Panc1 (cell line): ENCODE measurements around the gene AMN. TPM values are rescaled to one million over a fixed set of nuclear protein-coding genes. Genes with fewer than 3 reads are reported as not detected.

Experiments used
- ATAC-seq: fragments of 200-7000 bp; cut with Tn5 transposase; 2 replicates; pipeline ENCODE4 v1.9.1; 2020; ENCODE audit warnings: mild to moderate bottlenecking, moderate library complexity
- BruUV-seq: library from RNA; stranded (reverse); fragments of 400-500 nt; replicated peaks from 2 replicates; lab custom pipeline; 2021; lab: Mats Ljungman, UMichigan
- CTCF ChIA-PET: fragments of 300-600 bp; sonication (Branson Sonifier 250); formaldehyde crosslinking; loops from one replicate; lab custom pipeline; 2022; ENCODE audit warnings: antibody characterized with exemption; lab: Charles Lee
- POLR2A ChIA-PET: fragments of 300-600 bp; sonication (Branson Sonifier 250); formaldehyde crosslinking; loops from one replicate; lab custom pipeline; 2022; ENCODE audit warnings: antibody characterized with exemption; lab: Charles Lee
- DNase-seq: peaks from one replicate; pipeline ENCODE4 v3.0.0-alpha.2; 2010; ENCODE audit warnings: low read depth, low spot score
- H3K27ac ChIP-seq: 2 replicates; pipeline ENCODE4 v1.5.1; 2011; ENCODE audit warnings: mild to moderate bottlenecking, low read length, inconsistent platforms
- H3K27me3 ChIP-seq: fragments of 200-500 bp; sonication (Bioruptor generic); 2 replicates; pipeline ENCODE4 v1.6.0; 2014; ENCODE audit warnings: low read length, inconsistent platforms; ENCODE audit not compliant: control insufficient read depth, insufficient read depth
- H3K36me3 ChIP-seq: fragments of 200-500 bp; sonication (Bioruptor generic); 2 replicates; pipeline ENCODE4 v1.5.1; 2014; ENCODE audit warnings: inconsistent platforms, mild to moderate bottlenecking, low read length, moderate library complexity; ENCODE audit not compliant: control insufficient read depth, insufficient read depth
- H3K4me1 ChIP-seq: 2 replicates; pipeline ENCODE4 v1.5.1; 2011; ENCODE audit warnings: inconsistent platforms, mild to moderate bottlenecking, low read length, moderate library complexity; ENCODE audit not compliant: control insufficient read depth, insufficient read depth
- H3K4me3 ChIP-seq, 2 experiments: 2 replicates each; pipeline ENCODE4 v1.5.1; 2011 to 2012; ENCODE audit warnings: low read depth in 2 of 2, low read length in 2 of 2, mild to moderate bottlenecking in 2 of 2, inconsistent platforms in 1 of 2, moderate library complexity in 1 of 2
- H3K9me3 ChIP-seq: fragments of 200-500 bp; sonication (Bioruptor generic); 2 replicates; pipeline ENCODE4 v1.5.1; 2014; ENCODE audit warnings: low read depth, mild to moderate bottlenecking, inconsistent platforms, low read length, moderate library complexity; ENCODE audit not compliant: control insufficient read depth, insufficient read depth
- CTCF ChIP-seq: fragments of 450-650 bp; IDR thresholded peaks from 2 replicates; pipeline ENCODE4 v1.5.1; 2017; ENCODE audit warnings: mild to moderate bottlenecking
- POLR2AphosphoS5 ChIP-seq: IDR thresholded peaks from 2 replicates; pipeline ENCODE4 v1.6.1; 2012; ENCODE audit warnings: mild to moderate bottlenecking, low read depth, low read length, moderate library complexity
- REST ChIP-seq, 2 experiments: IDR thresholded peaks; 2 replicates each; pipeline ENCODE4 v1.6.1; 2011 to 2012; ENCODE audit warnings: low read depth in 2 of 2, control low read depth in 1 of 2, low read length in 1 of 2, mild to moderate bottlenecking in 1 of 2, moderate library complexity in 1 of 2; ENCODE audit not compliant: insufficient read depth in 1 of 2
- SIN3A ChIP-seq: IDR thresholded peaks from 2 replicates; pipeline ENCODE4 v1.6.1; 2012; ENCODE audit warnings: low read depth, mild to moderate bottlenecking, low read length, moderate library complexity, borderline replicate concordance; ENCODE audit not compliant: insufficient read depth
- TCF7L2 ChIP-seq: IDR thresholded peaks from 2 replicates; pipeline ENCODE4 v1.6.1; 2011; ENCODE audit warnings: mild to moderate bottlenecking, low read depth, low read length, inconsistent platforms
- in situ Hi-C: cut with HindIII; loops from 2 replicates; pipeline ENCODE4 v1.10.0; 2016; ENCODE audit warnings: low sequenced_read_pairs, low pct_unique_long_range_greater_than_20kb
- intact Hi-C: fragments of 100-400 bp; cut with micrococcal nuclease; formaldehyde crosslinking; loops from one replicate; pipeline ENCODE4 v1.10.0; 2022; ENCODE audit not compliant: unreplicated experiment
- total RNA-seq: library from RNA; stranded (reverse); gene quantifications from one replicate; pipeline ENCODE4 v1.2.1, GENCODE V29; 2021; ENCODE audit not compliant: unreplicated experiment

AMN gene
- total RNA-seq, 1 experiment from 2014 or later, result 0.44 TPM

GRCh38 chr14:102971836-102972606, 49.6 kb downstream of the AMN start:
- in situ Hi-C loops, result no loop called here
- H3K27me3 ChIP-seq, result no peaks in the 10 kb centered on the region
- TF ChIP-seq REST (IDR thresholded peaks at IDR 0.05; ENCODE audit: insufficient read depth in 1 of 2, low read depth in 2 of 2, low read length in 1 of 2) (no peak), SIN3A (no peak), CTCF (no peak), POLR2AphosphoS5 (no peak), TCF7L2 (no peak)
- H3K36me3 ChIP-seq, result peaks cover 14% of the 10 kb centered on the region
- DNase-seq (no peak), ATAC-seq (no peak)
- no peak overlapping the region for H3K4me3 ChIP-seq
- BruUV-seq, result no TSS peak
- H3K27ac ChIP-seq, result no peak overlapping the region
- H3K4me1 ChIP-seq, result no peaks in the 10 kb centered on the region
- intact Hi-C loops, result no loop called here
- ChIA-PET CTCF (no interaction called here), POLR2A (no interaction called here)
- H3K9me3 ChIP-seq, result no peaks in the 10 kb centered on the region

GRCh38 chr14:102973706-102974285, 51.3 kb downstream of the AMN start:
- Histone ChIP-seq H3K36me3 (peaks cover 7% of the 10 kb centered on the region), H3K9me3 (no peaks in the 10 kb centered on the region), H3K4me3 (no peak overlapping the region), H3K27ac (no peak overlapping the region), H3K27me3 (no peaks in the 10 kb centered on the region), H3K4me1 (no peaks in the 10 kb centered on the region)
- ChIA-PET CTCF (no interaction called here), POLR2A (no interaction called here)
- intact Hi-C loops, result no loop called here
- in situ Hi-C loops, result no loop called here
- TF ChIP-seq REST (IDR thresholded peaks at IDR 0.05; ENCODE audit: insufficient read depth in 1 of 2, low read depth in 2 of 2, low read length in 1 of 2), result no peak
- TF ChIP-seq TCF7L2, result no peak
- no peak for TF ChIP-seq CTCF
- TF ChIP-seq POLR2AphosphoS5, result no peak
- no peak for TF ChIP-seq SIN3A
- DNase-seq (no peak), ATAC-seq (no peak)
- no TSS peak for BruUV-seq
